ENCODE data around the gene UBE2D2. TPM values are rescaled to one million over a fixed set of nuclear protein-coding genes. Genes with fewer than 3 reads are reported as not detected.

Gene UBE2D2
- total RNA-seq (2021; ENCODE audit: unreplicated experiment) (222 TPM), Bru-seq, nascent RNA (percentile 82 among the genes with signal in this experiment), BruChase-seq, experiment 1, labeled RNA remaining after a 2-hour chase (percentile 77 among the genes with signal in this experiment), BruChase-seq, experiment 2, labeled RNA remaining after a 6-hour chase (percentile 86 among the genes with signal in this experiment)
- polyA plus RNA-seq (2012; ENCODE audit: insufficient read length): 98.2 TPM
- long read RNA-seq, transcript UBE2D2-202 (7 exons, 2,702 nt): major isoform, 187 of 257 reads
- long read RNA-seq, partial matches to known transcripts: 52 of 257 reads
- long read RNA-seq, other reads (novel, unspliced or antisense): 18 of 257 reads

DNA sequence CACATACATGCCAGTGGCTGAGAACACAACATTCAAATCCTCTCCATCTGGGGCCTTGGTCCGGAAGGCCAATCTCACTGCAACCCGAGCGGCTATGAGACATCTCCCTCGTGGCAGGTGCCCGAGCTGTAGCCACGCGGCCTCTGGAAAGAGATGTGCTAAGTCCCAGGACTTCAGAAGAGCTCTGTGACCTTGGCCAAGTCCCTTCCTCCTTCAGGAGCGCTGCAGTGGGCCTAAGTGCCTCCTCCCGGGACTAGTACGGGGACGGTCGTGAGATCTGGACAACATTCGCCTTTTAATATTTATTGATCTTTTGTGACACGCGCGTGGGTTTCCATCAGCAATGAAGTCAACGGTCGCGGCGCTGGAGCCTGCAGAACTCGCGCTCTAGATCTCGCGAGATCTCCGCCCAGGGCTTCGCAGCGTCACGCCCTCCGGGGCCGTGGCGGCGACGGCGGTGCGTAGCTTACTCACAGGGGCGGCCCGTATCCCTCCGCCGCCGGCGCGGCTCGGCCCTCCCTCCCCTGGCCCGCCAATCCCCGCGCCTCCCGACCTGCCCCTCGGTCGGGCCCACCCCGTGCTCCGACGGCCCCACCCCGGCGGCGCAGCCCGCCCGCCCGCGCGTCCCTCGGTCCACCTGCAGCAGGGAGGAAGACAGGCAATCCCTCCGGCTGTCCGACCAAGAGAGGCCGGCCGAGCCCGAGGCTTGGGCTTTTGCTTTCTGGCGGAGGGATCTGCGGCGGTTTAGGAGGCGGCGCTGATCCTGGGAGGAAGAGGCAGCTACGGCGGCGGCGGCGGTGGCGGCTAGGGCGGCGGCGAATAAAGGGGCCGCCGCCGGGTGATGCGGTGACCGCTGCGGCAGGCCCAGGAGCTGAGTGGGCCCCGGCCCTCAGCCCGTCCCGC is at the start of gene UBE2D2:
TSS of gene UBE2D2 (plus strand) at position 588 of the 903 bp plus-strand sequence. CDS start 453 bp downstream, outside the sequence.
- peak; percentile 86 for DNase-seq (ENCODE audit: low read depth, low spot score)
- Histone ChIP-seq H3K36me3 (ENCODE audit: control insufficient read depth, insufficient read depth, low read length) (peaks cover 5% of the 10 kb centered on the region), H3K4me3 (ENCODE audit: low read depth in 2 of 2, low read length in 2 of 2) (peak within 1 kb of the TSS; percentile 90 to 95), H3K9me3 (ENCODE audit: control insufficient read depth, insufficient read depth, low read depth, low read length) (no peaks in the 10 kb centered on the region), H3K27ac (ENCODE audit: low read length) (peak within 1 kb of the TSS; percentile 99), H3K4me1 (ENCODE audit: control insufficient read depth, insufficient read depth, low read length) (peaks cover 23% of the 10 kb centered on the region), H3K27me3 (ENCODE audit: control insufficient read depth, insufficient read depth, low read length) (no peaks in the 10 kb centered on the region)
- ChIA-PET POLR2A (interaction anchor here (0.6 kb wide), 3 partner anchors 8 to 269 kb away, joined by 3 to 13 read pairs (median 3); no protein-coding TSS in a partner anchor), CTCF (no interaction called here)
- peak; percentile 98 for ATAC-seq
- in situ Hi-C loops (cut with HindIII; ENCODE audit: low pct_unique_long_range_greater_than_20kb, low sequenced_read_pairs) (no loop called here), intact Hi-C loops (cut with micrococcal nuclease; ENCODE audit: unreplicated experiment) (no loop called here)
- TSS peak; percentile 97 for BruUV-seq (replicated peaks)
- TF ChIP-seq SIN3A (IDR thresholded peaks at IDR 0.05; ENCODE audit: borderline replicate concordance, insufficient read depth, low read depth, low read length): no peak; the same call in 1 of the 2 replicates
- TF ChIP-seq POLR2AphosphoS5 (IDR thresholded peaks at IDR 0.05; ENCODE audit: low read depth, low read length): peak; percentile 91
- TF ChIP-seq, protein P1, sequence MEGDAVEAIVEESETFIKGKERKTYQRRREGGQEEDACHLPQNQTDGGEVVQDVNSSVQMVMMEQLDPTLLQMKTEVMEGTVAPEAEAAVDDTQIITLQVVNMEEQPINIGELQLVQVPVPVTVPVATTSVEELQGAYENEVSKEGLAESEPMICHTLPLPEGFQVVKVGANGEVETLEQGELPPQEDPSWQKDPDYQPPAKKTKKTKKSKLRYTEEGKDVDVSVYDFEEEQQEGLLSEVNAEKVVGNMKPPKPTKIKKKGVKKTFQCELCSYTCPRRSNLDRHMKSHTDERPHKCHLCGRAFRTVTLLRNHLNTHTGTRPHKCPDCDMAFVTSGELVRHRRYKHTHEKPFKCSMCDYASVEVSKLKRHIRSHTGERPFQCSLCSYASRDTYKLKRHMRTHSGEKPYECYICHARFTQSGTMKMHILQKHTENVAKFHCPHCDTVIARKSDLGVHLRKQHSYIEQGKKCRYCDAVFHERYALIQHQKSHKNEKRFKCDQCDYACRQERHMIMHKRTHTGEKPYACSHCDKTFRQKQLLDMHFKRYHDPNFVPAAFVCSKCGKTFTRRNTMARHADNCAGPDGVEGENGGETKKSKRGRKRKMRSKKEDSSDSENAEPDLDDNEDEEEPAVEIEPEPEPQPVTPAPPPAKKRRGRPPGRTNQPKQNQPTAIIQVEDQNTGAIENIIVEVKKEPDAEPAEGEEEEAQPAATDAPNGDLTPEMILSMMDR (IDR thresholded peaks at IDR 0.05): no peak
- TF ChIP-seq TCF7L2 (IDR thresholded peaks at IDR 0.05; ENCODE audit: low read depth, low read length): peak; percentile 56; the same call in 1 of the 2 replicates

DNA sequence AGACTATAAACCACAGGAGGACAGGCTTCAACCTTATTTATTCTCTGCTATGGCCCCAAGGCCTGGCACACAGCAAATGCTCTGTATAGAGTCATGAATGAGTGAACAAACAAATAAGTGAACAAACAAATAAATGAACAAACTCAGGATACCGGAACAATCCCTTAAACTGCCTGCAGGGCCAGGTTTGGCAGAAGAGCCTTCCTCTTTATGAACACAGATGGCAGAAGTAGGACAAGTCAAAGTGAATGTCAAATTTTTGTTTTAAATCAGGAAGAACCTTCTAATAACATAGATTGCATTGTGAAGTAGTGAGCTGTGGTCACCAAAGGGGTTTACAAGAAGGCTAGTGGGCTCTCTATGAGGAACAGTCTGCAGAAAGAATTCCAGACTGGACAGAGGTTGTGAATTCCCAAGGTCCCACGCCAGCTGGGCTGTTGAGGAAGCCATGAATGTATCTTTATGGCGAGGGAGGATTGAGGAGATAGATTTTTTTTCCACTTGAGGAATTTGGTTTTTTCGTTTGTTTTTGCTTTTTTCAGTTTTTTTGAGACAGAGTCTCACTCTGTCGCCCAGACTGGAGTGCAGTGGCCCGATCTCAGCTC is 48.3 kb upstream of the UBE2D2 start:
- BruUV-seq (replicated peaks): no TSS peak
- intact Hi-C loops (cut with micrococcal nuclease; ENCODE audit: unreplicated experiment) (loop anchor here (1.0 kb wide), 1 partner anchor 91 kb away; no protein-coding TSS in a partner anchor), in situ Hi-C loops (cut with HindIII; ENCODE audit: low pct_unique_long_range_greater_than_20kb, low sequenced_read_pairs) (loop anchor here (25.0 kb wide), 1 partner anchor 101 kb away; the partner anchor contains the start of gene SPATA24)

More for the DNA sequence above, 48.3 kb upstream of the UBE2D2 start:
- DNase-seq (ENCODE audit: low read depth, low spot score) (no peak), ATAC-seq (no peak)
- Histone ChIP-seq H3K4me1 (ENCODE audit: control insufficient read depth, insufficient read depth, low read length) (peaks cover 4% of the 10 kb centered on the region; the same call in 1 of the 2 replicates), H3K27ac (ENCODE audit: low read length) (no peak overlapping the region), H3K9me3 (ENCODE audit: control insufficient read depth, insufficient read depth, low read depth, low read length) (no peaks in the 10 kb centered on the region), H3K4me3 (ENCODE audit: low read depth in 2 of 2, low read length in 2 of 2) (no peak overlapping the region), H3K36me3 (ENCODE audit: control insufficient read depth, insufficient read depth, low read length) (no peaks in the 10 kb centered on the region), H3K27me3 (ENCODE audit: control insufficient read depth, insufficient read depth, low read length) (no peaks in the 10 kb centered on the region)
- ChIA-PET CTCF (interaction anchor here (0.6 to 1.4 kb wide), 7 partner anchors 31 to 108 kb away, joined by 3 to 18 read pairs (median 5); partner anchors contain the start of gene STING1), POLR2A (interaction anchor here (0.6 to 0.7 kb wide), 2 partner anchors 84 to 675 kb away, joined by 4 read pairs; no protein-coding TSS in a partner anchor)
- TF ChIP-seq SIN3A (IDR thresholded peaks at IDR 0.05; ENCODE audit: borderline replicate concordance, insufficient read depth, low read depth, low read length) (no peak), TCF7L2 (IDR thresholded peaks at IDR 0.05; ENCODE audit: low read depth, low read length) (no peak), POLR2AphosphoS5 (IDR thresholded peaks at IDR 0.05; ENCODE audit: low read depth, low read length) (no peak)
- TF ChIP-seq, protein P1 (IDR thresholded peaks at IDR 0.05): no peak
- TF ChIP-seq, protein P2, sequence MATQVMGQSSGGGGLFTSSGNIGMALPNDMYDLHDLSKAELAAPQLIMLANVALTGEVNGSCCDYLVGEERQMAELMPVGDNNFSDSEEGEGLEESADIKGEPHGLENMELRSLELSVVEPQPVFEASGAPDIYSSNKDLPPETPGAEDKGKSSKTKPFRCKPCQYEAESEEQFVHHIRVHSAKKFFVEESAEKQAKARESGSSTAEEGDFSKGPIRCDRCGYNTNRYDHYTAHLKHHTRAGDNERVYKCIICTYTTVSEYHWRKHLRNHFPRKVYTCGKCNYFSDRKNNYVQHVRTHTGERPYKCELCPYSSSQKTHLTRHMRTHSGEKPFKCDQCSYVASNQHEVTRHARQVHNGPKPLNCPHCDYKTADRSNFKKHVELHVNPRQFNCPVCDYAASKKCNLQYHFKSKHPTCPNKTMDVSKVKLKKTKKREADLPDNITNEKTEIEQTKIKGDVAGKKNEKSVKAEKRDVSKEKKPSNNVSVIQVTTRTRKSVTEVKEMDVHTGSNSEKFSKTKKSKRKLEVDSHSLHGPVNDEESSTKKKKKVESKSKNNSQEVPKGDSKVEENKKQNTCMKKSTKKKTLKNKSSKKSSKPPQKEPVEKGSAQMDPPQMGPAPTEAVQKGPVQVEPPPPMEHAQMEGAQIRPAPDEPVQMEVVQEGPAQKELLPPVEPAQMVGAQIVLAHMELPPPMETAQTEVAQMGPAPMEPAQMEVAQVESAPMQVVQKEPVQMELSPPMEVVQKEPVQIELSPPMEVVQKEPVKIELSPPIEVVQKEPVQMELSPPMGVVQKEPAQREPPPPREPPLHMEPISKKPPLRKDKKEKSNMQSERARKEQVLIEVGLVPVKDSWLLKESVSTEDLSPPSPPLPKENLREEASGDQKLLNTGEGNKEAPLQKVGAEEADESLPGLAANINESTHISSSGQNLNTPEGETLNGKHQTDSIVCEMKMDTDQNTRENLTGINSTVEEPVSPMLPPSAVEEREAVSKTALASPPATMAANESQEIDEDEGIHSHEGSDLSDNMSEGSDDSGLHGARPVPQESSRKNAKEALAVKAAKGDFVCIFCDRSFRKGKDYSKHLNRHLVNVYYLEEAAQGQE (IDR thresholded peaks at IDR 0.05; ENCODE audit: insufficient read depth in 1 of 2, low read depth in 2 of 2, low read length in 1 of 2): no peak
